Fibroblast of peridontal ligament (primary cell): ENCODE data around the gene TBC1D32.
A peak's percentile ranks its signal among the peaks of the same experiment; 100 is the strongest.
"Not testable (repeated sequence)": the region's sequence is repeated elsewhere in the genome, so short reads cannot be mapped to it uniquely, and the experiment has no call there.

ENCODE experiments used
- DNase-seq: peaks from one replicate; pipeline ENCODE4 v3.0.0-alpha.2; 2010; ENCODE audit errors: extremely low read depth

Gene TBC1D32

DNA sequence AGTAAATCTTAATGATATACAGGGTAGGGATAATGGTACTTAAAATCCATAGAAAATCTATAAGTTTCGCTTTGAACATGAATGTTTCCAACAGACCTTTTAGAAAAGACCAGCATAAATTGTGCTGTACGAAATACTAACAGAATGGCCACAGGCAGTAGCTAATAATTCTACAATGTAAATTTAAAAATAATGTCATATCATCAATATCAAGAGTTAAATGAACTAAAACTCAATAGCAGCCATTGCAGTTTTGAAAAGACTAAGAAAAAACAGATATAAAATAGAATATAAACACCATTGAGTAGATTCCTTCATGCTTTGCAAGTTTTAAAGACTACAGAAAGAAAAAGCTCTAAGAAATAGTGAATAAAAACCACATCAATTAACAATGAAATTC is 14.7 kb downstream of the TBC1D32 start:
- no peak for DNase-seq

DNA sequence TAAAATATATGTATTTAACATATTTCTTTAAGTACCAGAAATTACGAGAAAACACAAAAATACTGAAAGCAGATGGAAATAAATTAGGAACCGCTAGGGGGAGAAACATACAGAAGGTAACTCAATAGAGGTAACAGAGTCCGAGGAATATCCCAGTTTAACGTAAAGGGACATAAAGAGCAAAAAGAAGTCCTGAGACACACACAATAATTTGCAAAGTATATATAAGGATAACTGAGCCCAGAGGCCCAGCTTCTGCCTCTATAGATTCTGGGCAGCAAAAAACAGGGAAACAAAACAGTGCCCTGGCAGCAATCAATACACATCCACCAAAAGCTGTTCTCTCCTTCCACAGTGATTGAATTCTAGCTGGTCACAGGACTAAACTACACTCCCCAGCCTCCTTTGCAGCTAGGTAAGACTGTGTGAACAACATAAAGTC is 15.1 kb downstream of the TBC1D32 start:
- DNase-seq = peak; percentile 63

- DNase-seq = no peak
Measured at GRCh38 chr6:121314381-121315112, 19.7 kb downstream of the TBC1D32 start.

- DNase-seq = not testable (repeated sequence)
Measured at GRCh38 chr6:121311814-121312213, 22.5 kb downstream of the TBC1D32 start.

- DNase-seq = no peak
Measured at GRCh38 chr6:121310495-121310894, 23.8 kb downstream of the TBC1D32 start.

DNA sequence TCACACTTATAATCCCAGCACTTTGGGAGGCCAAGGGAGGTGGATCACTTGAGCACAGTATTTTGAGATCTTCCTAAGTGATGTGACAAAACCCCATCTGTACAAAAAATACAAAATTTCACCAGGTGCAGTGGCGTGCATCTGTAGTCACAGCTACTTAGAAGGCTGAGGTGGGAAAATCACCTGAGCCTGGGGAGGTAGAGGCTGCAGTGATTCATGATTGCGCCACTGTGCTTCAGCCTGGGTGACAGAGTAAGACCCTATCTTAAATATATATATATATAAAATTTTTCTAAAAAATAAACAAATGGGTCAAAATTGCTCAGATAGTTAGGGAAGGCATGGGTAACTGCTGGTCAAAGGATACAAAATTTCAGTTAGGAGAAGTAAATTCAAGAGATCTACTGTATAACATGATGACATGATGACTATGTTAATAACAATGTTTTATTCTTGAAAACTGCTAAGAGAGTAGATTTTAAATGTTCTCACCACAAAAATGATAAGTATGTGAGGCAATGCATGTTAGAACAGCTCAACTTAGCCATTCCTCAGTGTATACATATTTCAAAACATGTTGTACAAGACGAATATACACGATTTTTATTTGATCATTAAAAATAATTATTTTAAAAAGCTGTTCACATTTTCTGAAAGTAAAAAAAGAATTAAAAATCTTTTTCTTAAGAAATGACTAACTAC is 24.4 kb downstream of the TBC1D32 start:
- peak; percentile 80 for DNase-seq

GRCh38 chr6:121305957-121306607 is 28.2 kb downstream of the TBC1D32 start:
- DNase-seq = peak; percentile 40

DNA sequence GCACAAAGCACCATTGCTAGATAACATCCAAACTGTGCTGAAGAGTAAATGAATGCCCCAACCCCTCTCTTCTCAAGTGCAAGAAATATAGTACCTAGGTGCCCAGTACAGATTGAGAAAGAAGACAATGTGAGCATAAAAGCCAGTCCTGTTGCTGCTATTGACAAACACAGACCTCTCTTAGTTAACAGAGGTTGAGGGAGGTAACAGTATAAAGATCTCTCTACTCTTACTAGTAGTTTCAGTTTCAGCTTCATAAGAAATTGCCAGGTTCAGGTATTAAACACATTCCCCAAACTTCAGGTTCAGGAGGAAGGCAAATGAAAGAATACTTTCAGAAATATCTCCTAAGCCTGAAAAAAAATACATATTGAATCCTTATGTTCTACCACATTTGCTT is 31.4 kb downstream of the TBC1D32 start:
- no peak for DNase-seq

DNA sequence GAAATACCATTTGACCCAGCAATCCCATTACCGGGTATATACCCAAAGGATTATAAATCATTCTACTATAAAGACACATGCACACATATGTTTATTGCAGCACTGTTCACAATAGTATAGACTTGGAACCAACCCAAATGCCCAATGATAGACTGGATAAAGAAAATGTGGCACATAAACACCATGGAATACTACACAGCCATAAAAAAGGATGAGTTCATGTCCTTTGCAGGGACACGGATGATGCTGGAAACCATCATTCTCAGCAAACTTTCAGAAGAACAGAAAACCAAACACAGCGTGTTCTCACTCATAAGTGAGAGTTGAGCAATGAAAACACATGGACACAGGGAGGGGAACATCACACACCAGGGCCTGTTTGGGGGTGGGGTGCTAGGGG is 33.1 kb downstream of the TBC1D32 start:
- not testable (repeated sequence) for DNase-seq

DNA sequence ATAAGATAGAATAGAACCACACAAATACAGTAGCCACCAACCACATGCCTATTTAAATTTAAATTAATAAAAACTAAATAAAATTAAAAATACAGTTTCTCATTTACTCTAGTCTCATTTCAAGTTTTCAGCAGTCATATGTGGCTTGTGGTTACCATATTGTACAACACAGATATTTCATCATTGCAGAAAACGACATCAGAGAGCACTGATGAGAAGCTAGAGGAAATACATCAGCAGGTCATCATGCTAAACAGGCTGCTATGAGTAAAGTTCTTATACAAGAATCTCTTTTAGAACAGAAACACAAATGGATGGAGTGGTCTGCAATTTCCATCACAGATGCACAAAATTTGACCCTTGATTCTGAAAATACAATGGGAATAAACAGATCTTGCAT is 36.6 kb downstream of the TBC1D32 start:
- peak; percentile 59 for DNase-seq

DNA sequence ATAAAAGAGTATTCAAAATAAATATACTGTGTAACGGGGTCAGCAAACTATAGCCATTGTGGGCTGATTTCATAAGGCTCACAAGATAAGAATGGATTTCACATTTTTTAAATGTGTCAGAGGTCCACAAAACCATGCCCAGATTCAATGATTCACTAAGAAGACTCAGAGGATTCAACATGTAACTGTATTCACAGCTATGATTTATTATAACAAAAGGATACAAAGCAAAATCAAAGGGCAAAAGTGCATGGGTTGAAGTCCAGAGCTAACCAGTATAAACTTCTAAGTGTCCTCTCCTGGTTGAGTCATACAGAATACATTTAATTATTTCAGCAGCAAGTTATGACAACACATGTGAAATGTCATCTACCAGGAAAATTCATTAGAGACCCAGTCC is 49.2 kb downstream of the TBC1D32 start:
- peak; percentile 84 for DNase-seq

- peak; percentile 11 for DNase-seq
Measured at GRCh38 chr6:121274666-121275295, 59.5 kb downstream of the TBC1D32 start.

DNA sequence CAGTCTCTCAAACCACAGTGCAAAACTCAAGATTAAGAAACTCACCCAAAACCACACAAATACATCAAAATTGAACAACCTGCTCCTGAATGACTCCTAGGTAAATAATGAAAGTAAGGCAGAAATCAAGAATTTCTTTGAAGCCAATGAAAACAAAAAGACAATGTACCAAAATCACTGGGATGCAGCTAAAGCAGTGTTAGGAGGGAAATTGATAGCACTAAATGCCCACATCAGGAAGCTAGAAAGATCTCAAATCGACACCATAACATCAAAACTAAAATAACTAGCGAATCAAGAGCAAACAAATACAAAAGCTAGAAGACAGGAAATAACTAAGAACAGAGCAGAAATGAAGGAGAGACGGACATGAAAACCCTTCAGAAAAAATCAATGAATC is 70.5 kb downstream of the TBC1D32 start:
- DNase-seq = no peak

DNA sequence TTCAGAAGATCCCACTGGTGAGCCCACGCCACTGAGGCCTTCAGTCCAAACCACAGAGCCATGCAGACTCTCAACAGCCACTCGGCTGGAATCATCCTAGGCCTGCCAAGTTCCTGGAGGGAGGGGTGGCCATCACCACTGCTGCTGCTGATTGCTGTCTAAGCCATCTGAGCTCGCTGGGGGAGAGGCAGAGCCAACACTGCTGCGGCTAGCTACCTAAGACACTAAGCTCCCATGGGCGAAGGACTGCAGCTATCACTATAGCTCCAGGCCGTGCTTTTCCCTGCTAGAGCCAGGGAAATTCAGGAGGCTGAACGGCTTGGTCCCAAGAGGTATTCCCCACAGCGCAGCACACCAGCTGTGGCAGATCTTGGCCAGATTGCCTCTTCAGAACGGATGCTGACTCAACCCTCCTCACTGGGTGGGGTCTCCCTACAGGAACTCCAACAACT is 73.6 kb downstream of the TBC1D32 start:
- DNase-seq = peak; percentile 62

GRCh38 chr6:121247386-121247785 is 86.9 kb downstream of the TBC1D32 start:
- DNase-seq = peak; percentile 53

GRCh38 chr6:121242386-121242785 is 91.9 kb downstream of the TBC1D32 start:
- no peak for DNase-seq

DNA sequence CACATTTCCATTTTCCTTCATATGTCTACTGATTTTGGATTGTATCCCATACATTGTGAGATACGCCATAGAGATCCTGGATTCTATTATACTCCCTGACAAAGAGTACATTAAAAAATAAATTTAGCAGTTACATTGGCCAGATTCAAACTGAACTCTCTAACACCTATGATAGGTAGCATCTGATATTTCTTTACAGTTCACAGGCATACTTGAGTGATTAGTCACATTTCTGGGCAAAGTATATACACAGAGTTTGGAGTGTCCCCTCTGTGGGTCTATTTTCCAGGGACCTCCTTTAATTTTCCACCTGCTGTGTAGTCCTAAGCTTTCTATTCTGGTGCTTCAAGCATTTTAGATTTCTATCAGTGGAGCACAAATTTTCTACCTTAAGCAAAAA is 96.4 kb downstream of the TBC1D32 start:
- no peak for DNase-seq

DNA sequence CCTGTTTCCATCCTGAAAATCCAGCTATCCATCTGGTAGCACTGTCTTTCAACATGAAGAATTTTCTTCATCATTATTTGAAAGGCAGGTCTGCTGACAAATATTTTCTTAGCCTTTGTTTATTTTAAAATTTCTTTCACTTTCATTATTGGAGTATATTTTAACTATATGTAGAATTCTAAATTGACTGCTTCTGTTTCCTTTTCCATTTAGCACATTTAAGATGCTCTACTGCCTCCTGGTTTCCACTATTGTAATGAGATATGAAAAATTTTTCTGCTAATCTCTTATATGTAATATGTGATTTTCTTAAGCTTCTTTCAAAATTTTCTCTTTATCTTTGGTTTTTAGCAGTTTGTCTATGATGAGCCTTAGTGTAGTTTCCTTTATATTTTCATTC is 97.3 kb downstream of the TBC1D32 start:
- DNase-seq = peak; percentile 28

GRCh38 chr6:121235386-121235785 is 98.9 kb downstream of the TBC1D32 start:
- DNase-seq = no peak

DNA sequence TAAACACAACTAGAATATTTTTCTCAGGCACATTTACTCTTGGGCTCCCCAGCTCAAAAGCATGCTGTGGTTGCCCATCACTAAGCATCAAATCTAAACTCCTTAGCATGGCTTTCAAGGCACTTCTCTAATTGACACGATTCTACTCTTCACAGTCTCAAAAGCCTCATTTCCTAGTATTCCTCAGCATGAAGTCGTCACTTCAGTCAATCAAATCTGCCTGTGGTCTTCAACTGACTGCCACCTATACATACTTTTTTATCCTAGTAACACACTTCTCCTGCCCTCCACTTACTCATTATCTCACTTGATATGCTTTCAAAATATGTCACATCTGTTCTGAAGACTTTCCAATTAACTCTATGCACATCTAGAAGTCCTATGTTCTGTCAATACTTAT is 110.3 kb downstream of the TBC1D32 start:
- no peak for DNase-seq

GRCh38 chr6:121223212-121223611 is 111.1 kb downstream of the TBC1D32 start:
- DNase-seq = no peak

- DNase-seq = peak; percentile 55
Measured at GRCh38 chr6:121222656-121223055, 111.6 kb downstream of the TBC1D32 start.
